ENCODE results near the gene TDRKH. TPM values are rescaled to one million over a fixed set of nuclear protein-coding genes. Genes with fewer than 3 reads are reported as not detected.

The TDRKH gene
- total RNA-seq, 1 donor from 2014 or later = 12.3 TPM

DNA sequence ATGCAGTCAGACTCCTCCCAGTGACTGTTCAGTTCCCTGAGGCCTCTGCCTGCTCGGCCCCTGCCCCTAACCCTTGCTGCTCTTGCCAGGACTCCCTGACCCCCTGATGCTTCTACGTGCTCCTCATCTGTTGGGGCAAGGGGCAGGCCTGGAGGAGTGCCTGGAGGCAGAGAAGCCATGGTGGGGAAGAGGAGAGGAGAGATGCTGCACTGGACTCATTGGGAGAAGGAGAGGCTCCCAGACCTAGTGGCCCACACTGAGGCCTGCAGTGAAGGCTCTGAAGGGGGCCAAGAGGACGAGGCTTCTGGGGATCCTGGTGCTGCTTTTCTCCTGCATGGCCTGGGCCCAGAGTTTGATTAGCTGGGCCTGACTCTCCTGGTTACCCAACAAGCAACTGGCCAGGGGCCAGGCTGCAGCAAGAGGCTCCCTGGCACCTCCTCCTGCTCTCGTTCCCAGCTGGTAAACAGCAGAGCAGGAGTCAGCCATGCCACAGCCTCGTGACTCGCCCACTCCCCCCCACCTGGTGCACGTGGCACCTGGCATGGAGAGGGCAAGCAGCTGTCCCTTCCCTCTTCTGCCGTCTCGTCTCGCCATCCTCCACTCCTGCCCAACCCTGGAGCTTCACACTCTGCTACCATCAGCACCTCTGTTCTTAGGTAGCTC is 42.1 kb upstream of the TDRKH start:
- peak; percentile 76 to 83 for ATAC-seq
- Histone ChIP-seq H3K27me3 (ENCODE audit: low read depth) (peaks cover 4% of the 10 kb centered on the region), H3K36me3 (no peaks in the 10 kb centered on the region), H3K4me1 (peaks cover 39% of the 10 kb centered on the region), H3K9me3 (no peaks in the 10 kb centered on the region), H3K4me3 (no peak overlapping the region), H3K27ac (peak overlapping the region; percentile 80)
- TF ChIP-seq, protein P1, sequence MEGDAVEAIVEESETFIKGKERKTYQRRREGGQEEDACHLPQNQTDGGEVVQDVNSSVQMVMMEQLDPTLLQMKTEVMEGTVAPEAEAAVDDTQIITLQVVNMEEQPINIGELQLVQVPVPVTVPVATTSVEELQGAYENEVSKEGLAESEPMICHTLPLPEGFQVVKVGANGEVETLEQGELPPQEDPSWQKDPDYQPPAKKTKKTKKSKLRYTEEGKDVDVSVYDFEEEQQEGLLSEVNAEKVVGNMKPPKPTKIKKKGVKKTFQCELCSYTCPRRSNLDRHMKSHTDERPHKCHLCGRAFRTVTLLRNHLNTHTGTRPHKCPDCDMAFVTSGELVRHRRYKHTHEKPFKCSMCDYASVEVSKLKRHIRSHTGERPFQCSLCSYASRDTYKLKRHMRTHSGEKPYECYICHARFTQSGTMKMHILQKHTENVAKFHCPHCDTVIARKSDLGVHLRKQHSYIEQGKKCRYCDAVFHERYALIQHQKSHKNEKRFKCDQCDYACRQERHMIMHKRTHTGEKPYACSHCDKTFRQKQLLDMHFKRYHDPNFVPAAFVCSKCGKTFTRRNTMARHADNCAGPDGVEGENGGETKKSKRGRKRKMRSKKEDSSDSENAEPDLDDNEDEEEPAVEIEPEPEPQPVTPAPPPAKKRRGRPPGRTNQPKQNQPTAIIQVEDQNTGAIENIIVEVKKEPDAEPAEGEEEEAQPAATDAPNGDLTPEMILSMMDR (IDR thresholded peaks at IDR 0.05) = no peak
- intact Hi-C loops (cut with DNase I) = no loop called here
- peak; percentile 93 for DNase-seq

DNA sequence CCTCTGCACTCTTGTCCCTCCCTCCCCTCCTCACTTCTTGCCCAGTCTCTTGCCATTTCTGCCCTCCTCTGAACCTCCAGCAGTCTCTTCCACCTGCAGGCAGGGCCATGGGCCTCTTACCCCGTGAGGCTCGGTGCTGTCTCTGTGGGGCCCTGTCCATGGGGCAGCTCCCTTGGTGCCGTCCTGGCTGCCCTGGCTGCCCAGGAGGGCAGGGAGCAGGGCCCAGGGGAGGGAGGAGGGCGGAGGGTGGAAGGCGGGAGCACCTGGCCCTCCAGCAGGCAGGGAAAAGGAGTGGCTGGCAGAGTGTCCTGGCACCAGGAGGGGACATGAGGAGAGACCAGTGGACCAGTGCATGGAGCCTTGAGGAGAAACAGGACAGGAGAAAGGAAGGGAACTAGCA is 41.3 kb upstream of the TDRKH start, which contains the start of gene RORC:
TSS of gene RORC (minus strand) at position 198 of the 400 bp plus-strand sequence. CDS start at position 160, 38 bp downstream.
- no peaks in the 10 kb centered on the region for H3K36me3 ChIP-seq
- H3K9me3 ChIP-seq = no peaks in the 10 kb centered on the region
- peak; percentile 84 for DNase-seq
- peak within 1 kb of the TSS; percentile 56 for H3K4me3 ChIP-seq
- TF ChIP-seq, protein P1 (IDR thresholded peaks at IDR 0.05) = no peak
- peaks cover 39% of the 10 kb centered on the region for H3K4me1 ChIP-seq
- no peaks in the 10 kb centered on the region for H3K27me3 ChIP-seq (ENCODE audit: low read depth)
- H3K27ac ChIP-seq = peak within 1 kb of the TSS; percentile 80
- intact Hi-C loops (cut with DNase I) = no loop called here
- peak; percentile 88 to 92 for ATAC-seq

DNA sequence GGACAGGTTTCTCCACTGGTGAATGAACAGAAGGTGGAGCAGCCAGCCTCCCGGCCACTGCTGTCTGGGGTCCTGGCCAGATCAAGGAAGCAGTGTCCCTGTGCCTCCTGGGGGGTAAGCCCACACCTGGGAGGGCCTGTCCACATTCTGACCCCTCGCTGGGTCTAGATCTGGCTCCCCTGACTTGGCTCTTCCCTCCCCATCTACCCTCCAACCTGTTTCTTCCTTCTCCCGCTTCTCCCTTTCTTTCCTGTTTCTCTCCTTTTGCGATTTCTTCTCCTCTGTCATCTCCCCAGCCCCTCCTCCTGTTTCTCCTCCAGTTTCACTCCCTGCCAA is 40.9 kb upstream of the TDRKH start:
- DNase-seq = no peak
- H3K9me3 ChIP-seq = no peaks in the 10 kb centered on the region
- peaks cover 39% of the 10 kb centered on the region for H3K4me1 ChIP-seq
- H3K27me3 ChIP-seq (ENCODE audit: low read depth) = no peaks in the 10 kb centered on the region
- H3K36me3 ChIP-seq = no peaks in the 10 kb centered on the region
- TF ChIP-seq, protein P1 (IDR thresholded peaks at IDR 0.05) = no peak
- peak overlapping the region; percentile 80 for H3K27ac ChIP-seq
- H3K4me3 ChIP-seq = peak overlapping the region; percentile 56
- intact Hi-C loops (cut with DNase I) = no loop called here
- ATAC-seq = no peak

DNA sequence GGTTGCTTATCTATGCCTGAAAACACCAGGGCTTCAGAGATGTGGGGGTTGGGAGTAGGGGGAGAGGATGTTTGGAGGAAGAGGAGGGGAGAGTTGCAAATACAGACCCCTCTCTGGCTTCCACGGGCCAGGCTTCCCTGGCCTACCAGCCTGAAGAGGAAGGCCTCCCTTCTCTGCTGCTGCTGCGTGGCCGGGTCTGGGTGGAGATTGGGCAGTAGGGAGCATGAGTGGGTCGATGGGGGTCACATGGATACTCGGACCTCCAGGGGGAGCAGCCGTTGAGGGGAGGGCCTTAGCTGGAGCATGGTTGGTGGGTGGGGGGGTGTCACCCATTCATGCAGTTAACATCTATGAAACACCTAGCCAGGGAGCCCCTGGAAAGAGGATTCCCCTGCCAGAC is 39.8 kb upstream of the TDRKH start:
- H3K9me3 ChIP-seq = no peaks in the 10 kb centered on the region
- H3K27ac ChIP-seq = no peak overlapping the region
- peaks cover 39% of the 10 kb centered on the region for H3K4me1 ChIP-seq
- TF ChIP-seq, protein P1 (IDR thresholded peaks at IDR 0.05) = no peak
- H3K4me3 ChIP-seq = no peak overlapping the region
- H3K27me3 ChIP-seq (ENCODE audit: low read depth) = no peaks in the 10 kb centered on the region
- DNase-seq (no peak), ATAC-seq (no peak)
- H3K36me3 ChIP-seq = no peaks in the 10 kb centered on the region
- intact Hi-C loops (cut with DNase I) = no loop called here

DNA sequence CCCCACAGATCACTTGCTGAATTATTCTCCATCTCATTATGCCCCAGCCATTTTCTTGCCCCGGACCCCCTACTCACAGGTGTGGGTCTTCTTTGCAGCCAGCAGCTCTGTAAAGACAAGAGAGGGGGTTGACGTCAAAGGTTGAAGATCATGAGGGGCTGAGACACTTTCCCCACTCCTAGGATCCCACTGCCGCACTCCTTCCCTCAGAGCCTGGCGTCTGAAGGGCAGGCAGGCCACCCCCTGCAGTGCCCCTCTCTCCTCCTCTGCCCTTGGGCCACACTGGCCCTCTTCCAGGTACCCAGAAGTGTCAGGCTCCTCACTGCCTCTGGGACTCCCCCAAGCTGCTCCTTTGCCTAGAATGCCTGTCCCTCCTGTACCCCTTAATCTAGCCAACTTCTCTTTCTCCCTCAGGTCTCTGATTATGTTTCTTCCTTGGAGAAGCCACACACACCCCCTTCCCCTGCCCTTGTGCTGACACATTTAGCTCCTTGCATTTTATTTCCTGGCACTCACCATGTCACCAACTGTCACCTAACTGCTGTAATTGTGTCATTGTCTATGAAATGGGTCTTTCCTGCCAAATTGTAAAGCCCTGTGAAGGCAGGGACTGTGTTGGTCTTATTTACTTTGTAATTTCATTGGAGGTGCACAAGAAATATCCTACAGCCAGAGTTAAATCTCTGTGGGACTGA is 39.2 kb upstream of the TDRKH start:
- intact Hi-C loops (cut with DNase I) = no loop called here
- H3K27ac ChIP-seq = no peak overlapping the region

More for the DNA sequence above, 39.2 kb upstream of the TDRKH start:
- Histone ChIP-seq H3K9me3 (no peaks in the 10 kb centered on the region), H3K36me3 (no peaks in the 10 kb centered on the region), H3K27me3 (ENCODE audit: low read depth) (no peaks in the 10 kb centered on the region), H3K4me1 (peaks cover 39% of the 10 kb centered on the region), H3K4me3 (no peak overlapping the region)
- DNase-seq (no peak), ATAC-seq (no peak)
- TF ChIP-seq, protein P1 (IDR thresholded peaks at IDR 0.05) = no peak

Data from lower lobe of right lung (tissue), 2 donors.